Esophagus squamous epithelium (tissue), 5 donors: ENCODE data around the gene ATG2B. TPM values are rescaled to one million over a fixed set of nuclear protein-coding genes. Genes with fewer than 3 reads are reported as not detected.

Experiments
- DNase-seq: peaks from one replicate; lab custom pipeline; 2025; lab: John Stamatoyannopoulos, UW
- H3K27ac ChIP-seq, 4 donors: fragments of 200-600 bp; sonication (generic); one replicate each; pipeline ENCODE4 v1.5.1; 2016 to 2019; ENCODE audit warnings: mild to moderate bottlenecking in 1 of 4
- H3K27me3 ChIP-seq, 4 donors: fragments of 200-600 bp; sonication (generic); 1 replicate in 3 of 4; 2 replicates in 1 of 4; pipeline versions ENCODE4 v1.5.1 to v1.6.0; 2017 to 2021; ENCODE audit warnings: antibody characterized with exemption in 1 of 4
- H3K36me3 ChIP-seq, 3 donors: fragments of 200-600 bp; sonication (generic); one replicate each; pipeline ENCODE4 v1.5.1; 2016 to 2019
- H3K4me1 ChIP-seq, 3 donors: fragments of 200-600 bp; sonication (generic); one replicate each; pipeline ENCODE4 v1.5.1; 2017 to 2019
- H3K4me3 ChIP-seq, 4 donors: fragments of 200-600 bp; sonication (generic); 1 replicate in 3 of 4; 2 replicates in 1 of 4; pipeline ENCODE4 v1.5.1; 2016 to 2019; ENCODE audit warnings: mild to moderate bottlenecking in 2 of 4, moderate library complexity in 1 of 4
- H3K9me3 ChIP-seq, 3 donors: fragments of 200-600 bp; sonication (generic); one replicate each; pipeline ENCODE4 v1.5.1; 2016 to 2019
- CTCF ChIP-seq, 6 experiments: fragments of 450-650 bp in 4 of 6; fragments of 200-600 bp in 2 of 6; sonication (generic) in 2 of 6; IDR thresholded peaks; one replicate each; pipeline ENCODE4 v1.5.1; 2016 to 2019; ENCODE audit warnings: antibody characterized with exemption in 6 of 6, mild to moderate bottlenecking in 4 of 6, moderate library complexity in 4 of 6
- POLR2A ChIP-seq, 4 donors: fragments of 450-650 bp; IDR thresholded peaks; one replicate each; pipeline ENCODE4 v1.6.1; 2017; ENCODE audit warnings: antibody characterized with exemption in 4 of 4, mild to moderate bottlenecking in 4 of 4, moderate library complexity in 3 of 4
- WGBS, 2 donors: methylation state at CpG; one replicate each; pipeline ENCODE4 v1.1.5; 2018; 5-methylcytosine and 5-hydroxymethylcytosine counted together
- intact Hi-C: fragments of 100-400 bp; cut with DNase I; formaldehyde crosslinking; loops from one replicate; pipeline ENCODE4 v1.15.0; 2022
- total RNA-seq, 4 donors: library from RNA; depleted of rRNA; stranded (reverse); fragments of >200 nt; gene quantifications; one replicate each; pipeline ENCODE4 v1.1.0, GENCODE V29; 2016
- donor health status: DM: yes; HTN: yes; CAD: no.

The ATG2B gene
- total RNA-seq, 4 donors from 2014 or later: 10.6 to 24.6 (median 14.0) TPM

GRCh38 chr14:96242126-96242525 lies 121.0 kb downstream of the ATG2B start:
- H3K4me3 ChIP-seq: no peak overlapping the region
- H3K36me3 ChIP-seq: peaks cover 15 to 81% (median 21%) of the 10 kb centered on the region in 3 donors
- DNase-seq: no peak
- WGBS, 2 donors: 90 to 92% methylated on average over 10 of the region's 10 CpGs
- H3K9me3 ChIP-seq: no peaks in the 10 kb centered on the region
- no peaks in the 10 kb centered on the region for H3K27me3 ChIP-seq
- peaks cover 3 to 11% (median 5%) of the 10 kb centered on the region in 3 donors for H3K4me1 ChIP-seq
- intact Hi-C loops: no loop called here
- TF ChIP-seq POLR2A (IDR thresholded peaks at IDR 0.05) (no peak), CTCF (IDR thresholded peaks at IDR 0.05) (no peak)
- no peak overlapping the region for H3K27ac ChIP-seq

DNA sequence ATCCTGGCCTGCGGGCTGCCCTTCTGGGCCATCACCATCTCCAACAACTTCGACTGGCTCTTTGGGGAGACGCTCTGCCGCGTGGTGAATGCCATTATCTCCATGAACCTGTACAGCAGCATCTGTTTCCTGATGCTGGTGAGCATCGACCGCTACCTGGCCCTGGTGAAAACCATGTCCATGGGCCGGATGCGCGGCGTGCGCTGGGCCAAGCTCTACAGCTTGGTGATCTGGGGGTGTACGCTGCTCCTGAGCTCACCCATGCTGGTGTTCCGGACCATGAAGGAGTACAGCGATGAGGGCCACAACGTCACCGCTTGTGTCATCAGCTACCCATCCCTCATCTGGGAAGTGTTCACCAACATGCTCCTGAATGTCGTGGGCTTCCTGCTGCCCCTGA lies 122.5 kb downstream of the ATG2B start:
- 94% methylated on average over 12 to 16 of the region's 18 CpGs for WGBS, 2 donors
- Histone ChIP-seq H3K36me3 (peaks cover 15 to 90% (median 21%) of the 10 kb centered on the region in 3 donors), H3K9me3 (no peaks in the 10 kb centered on the region), H3K27me3 (no peaks in the 10 kb centered on the region), H3K27ac (no peak overlapping the region), H3K4me3 (no peak overlapping the region), H3K4me1 (no peaks in the 10 kb centered on the region)
- no peak for TF ChIP-seq CTCF (IDR thresholded peaks at IDR 0.05)
- TF ChIP-seq POLR2A (IDR thresholded peaks at IDR 0.05): no peak
- no peak for DNase-seq
- intact Hi-C loops: no loop called here

- TF ChIP-seq POLR2A (IDR thresholded peaks at IDR 0.05): no peak
- no peak for TF ChIP-seq CTCF (IDR thresholded peaks at IDR 0.05)
- intact Hi-C loops: no loop called here
- Histone ChIP-seq H3K36me3 (peaks cover 15 to 87% (median 21%) of the 10 kb centered on the region in 3 donors), H3K9me3 (no peaks in the 10 kb centered on the region), H3K4me1 (no peaks in the 10 kb centered on the region), H3K27ac (no peak overlapping the region), H3K27me3 (no peaks in the 10 kb centered on the region), H3K4me3 (no peak overlapping the region)
- no peak for DNase-seq
- WGBS, 2 donors: 67 to 81% methylated on average over 7 to 9 of the region's 9 CpGs
Observed at GRCh38 chr14:96239711-96240141, 123.4 kb downstream of the ATG2B start.

DNA sequence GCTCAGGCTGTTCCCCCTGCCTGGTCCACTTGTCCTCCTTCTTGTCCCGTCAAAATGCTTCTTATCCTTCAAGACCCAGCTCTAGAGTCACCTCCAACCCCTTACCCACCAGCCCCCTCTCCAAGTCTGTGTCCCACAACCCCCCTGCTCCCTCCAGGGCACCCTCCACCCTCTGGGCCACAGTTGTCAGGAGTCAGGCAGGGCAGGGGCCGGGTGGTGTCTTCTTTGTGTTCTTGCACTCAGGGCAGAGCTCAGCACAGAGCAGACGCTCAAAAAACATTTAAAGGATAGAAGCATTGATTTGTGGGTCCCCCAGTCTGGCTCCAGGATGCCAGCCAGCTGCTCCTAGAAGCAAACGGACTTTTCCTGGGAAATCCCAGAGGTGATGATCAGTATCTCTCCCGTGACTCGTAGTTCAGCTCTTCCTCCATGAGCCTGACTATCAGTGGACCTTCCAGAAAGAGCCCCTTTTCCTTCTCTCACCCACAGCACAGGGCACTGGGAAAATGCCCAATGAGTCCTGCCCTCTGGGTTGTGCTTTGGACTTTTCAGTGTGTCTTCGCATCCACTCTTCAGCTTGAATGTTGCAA lies 124.4 kb downstream of the ATG2B start:
- no peak for DNase-seq

More for the DNA sequence above, 124.4 kb downstream of the ATG2B start:
- Histone ChIP-seq H3K27me3 (no peaks in the 10 kb centered on the region), H3K36me3 (peaks cover 15 to 78% (median 21%) of the 10 kb centered on the region in 3 donors), H3K4me1 (peaks cover 0 to 7% (median 0%) of the 10 kb centered on the region in 3 donors), H3K27ac (no peak overlapping the region), H3K9me3 (no peaks in the 10 kb centered on the region), H3K4me3 (no peak overlapping the region)
- intact Hi-C loops: no loop called here
- TF ChIP-seq CTCF (IDR thresholded peaks at IDR 0.05) (no peak), POLR2A (IDR thresholded peaks at IDR 0.05) (no peak)
- 63 to 80% methylated on average over 5 of the region's 7 CpGs for WGBS, 2 donors
